Midbrain (tissue), 1 donor: ENCODE results near the gene PADI2.
A peak's percentile ranks its signal among the peaks of the same experiment; 100 is the strongest.

Experiments
- DNase-seq: peaks from one replicate; lab custom pipeline; 2025; lab: John Stamatoyannopoulos, UW

PADI2 gene

GRCh38 chr1:17119076-17119772 is at the start of gene PADI2:
PADI2 (minus strand) TSS chr1:17119451; CDS start chr1:17119371, 80 bp downstream.
- DNase-seq = peak; percentile 91

- no peak for DNase-seq
These were observed 49.0 kb upstream of the PADI2 start for GRCh38 chr1:17168091-17168876.

GRCh38 chr1:17167786-17168090 is 48.5 kb upstream of the PADI2 start:
- DNase-seq = no peak

GRCh38 chr1:17167041-17167785 is 48.0 kb upstream of the PADI2 start:
- no peak for DNase-seq

GRCh38 chr1:17165823-17166222 is 46.6 kb upstream of the PADI2 start:
- DNase-seq = no peak

- DNase-seq = no peak
These were observed 44.8 kb upstream of the PADI2 start for GRCh38 chr1:17163789-17164666.

- DNase-seq = no peak
These were observed 44.1 kb upstream of the PADI2 start for GRCh38 chr1:17163371-17163770.

GRCh38 chr1:17162941-17163340 is 43.7 kb upstream of the PADI2 start:
- no peak for DNase-seq

- DNase-seq = no peak
These were observed 42.9 kb upstream of the PADI2 start for GRCh38 chr1:17161926-17162800.

GRCh38 chr1:17161137-17161740 is 42.0 kb upstream of the PADI2 start:
- no peak for DNase-seq

GRCh38 chr1:17158961-17159360 is 39.7 kb upstream of the PADI2 start:
- DNase-seq = no peak

GRCh38 chr1:17156108-17156507 is 36.9 kb upstream of the PADI2 start:
- DNase-seq = no peak

- no peak for DNase-seq
These were observed 36.1 kb upstream of the PADI2 start for GRCh38 chr1:17155257-17155920.

- no peak for DNase-seq
These were observed 30.5 kb upstream of the PADI2 start for GRCh38 chr1:17149771-17150170.

GRCh38 chr1:17148950-17149608 is 29.8 kb upstream of the PADI2 start:
- no peak for DNase-seq

- DNase-seq = no peak
These were observed 26.4 kb upstream of the PADI2 start for GRCh38 chr1:17145648-17146047.

- DNase-seq = no peak
These were observed 24.5 kb upstream of the PADI2 start for GRCh38 chr1:17143760-17144159.

- peak; percentile 40 for DNase-seq
These were observed 22.4 kb upstream of the PADI2 start for GRCh38 chr1:17141441-17142197.

- DNase-seq = no peak
These were observed 21.0 kb upstream of the PADI2 start for GRCh38 chr1:17140279-17140678.
